ENCODE measurements around the gene ZNF431. TPM values are rescaled to one million over a fixed set of nuclear protein-coding genes. Genes with fewer than 3 reads are reported as not detected.

Gene ZNF431
- total RNA-seq (10 to 100 TPM; 32.1 to 34.4 TPM), polyA plus RNA-seq (10 to 100 TPM in 1 of 2 donors, 1 to 10 TPM in 1; 9.1 to 10.7 TPM)

- Histone ChIP-seq H3K9me3 (ENCODE audit: control insufficient read depth in 1 of 2, low read length in 2 of 2) (no peaks in the 10 kb centered on the region), H3K4me3 (ENCODE audit: low read length in 2 of 2) (peak within 1 kb of the TSS; percentile 71 to 94), H3K36me3 (ENCODE audit: insufficient read depth, low read length) (peaks cover 6% of the 10 kb centered on the region), H3K4me1 (ENCODE audit: insufficient read depth, low read length) (peaks cover 21% of the 10 kb centered on the region), H3K27me3 (ENCODE audit: insufficient read depth, low read length) (no peaks in the 10 kb centered on the region), H3K27ac (ENCODE audit: low read depth, low read length) (peak within 1 kb of the TSS; percentile 74)
- H3K4me1 Mint-ChIP-seq, result peaks cover 24 to 59% (median 40%) of the 10 kb centered on the region in 4 donors
- ChIA-PET POLR2A (ENCODE audit: partially characterized antibody) (interaction anchor here (0.8 to 2.8 kb wide), 16 partner anchors 9 to 1090 kb away, joined by 3 to 15 read pairs (median 5); partner anchors contain the start of genes ZNF100, ZNF429, ZNF43 and ZNF430), CTCF (ENCODE audit: partially characterized antibody) (interaction anchor here (1.2 kb wide), 1 partner anchor 121 kb away, joined by 3 read pairs; the partner anchor contains the start of gene ZNF430)
- peak within 1 kb of the TSS; percentile 91 to 99 (median 97) for H3K27ac Mint-ChIP-seq
- intact Hi-C loops (cut with micrococcal nuclease), result loop anchor here (1.0 to 10.0 kb wide), 4 partner anchors 60 to 366 kb away; partner anchors contain the start of genes ZNF430, ZNF66, ZNF714 and ZNF85
- peak within 1 kb of the TSS; percentile 96 to 99 (median 98) for H3K4me3 Mint-ChIP-seq
- H3K27me3 Mint-ChIP-seq, result no peaks in the 10 kb centered on the region
- H3K36me3 Mint-ChIP-seq, result peaks cover 19 to 42% of the 10 kb centered on the region in 2 donors
- no peaks in the 10 kb centered on the region for H3K9me3 Mint-ChIP-seq
- peak; percentile 89 to 93 (median 90) for DNase-seq
These were observed at the start of gene ZNF431 for GRCh38 chr19:21141787-21142464. TSS of gene ZNF431 (plus strand) at chr19:21142040. CDS start at chr19:21142184, 144 bp downstream.

GRCh38 chr19:21092109-21092508, 49.7 kb upstream of the ZNF431 start:
- Histone ChIP-seq H3K4me3 (ENCODE audit: low read length in 2 of 2) (no peak overlapping the region), H3K4me1 (ENCODE audit: insufficient read depth, low read length) (no peaks in the 10 kb centered on the region), H3K27ac (ENCODE audit: low read depth, low read length) (no peak overlapping the region), H3K9me3 (ENCODE audit: control insufficient read depth in 1 of 2, low read length in 2 of 2) (no peaks in the 10 kb centered on the region), H3K27me3 (ENCODE audit: insufficient read depth, low read length) (no peaks in the 10 kb centered on the region), H3K36me3 (ENCODE audit: insufficient read depth, low read length) (no peaks in the 10 kb centered on the region)
- peaks cover 13% of the 10 kb centered on the region in 2 donors for H3K36me3 Mint-ChIP-seq
- no peaks in the 10 kb centered on the region for H3K4me1 Mint-ChIP-seq
- peak overlapping the region in 3 of 7 donors; percentile 22 to 38 (median 23) for H3K27ac Mint-ChIP-seq
- no peaks in the 10 kb centered on the region for H3K9me3 Mint-ChIP-seq
- CTCF ChIA-PET (ENCODE audit: partially characterized antibody), result no interaction called here
- POLR2A ChIA-PET (ENCODE audit: partially characterized antibody), result no interaction called here
- no peaks in the 10 kb centered on the region for H3K27me3 Mint-ChIP-seq
- DNase-seq, result no peak
- intact Hi-C loops (cut with micrococcal nuclease), result no loop called here
- H3K4me3 Mint-ChIP-seq, result peak overlapping the region in 1 of 8 donors; percentile 1

DNA sequence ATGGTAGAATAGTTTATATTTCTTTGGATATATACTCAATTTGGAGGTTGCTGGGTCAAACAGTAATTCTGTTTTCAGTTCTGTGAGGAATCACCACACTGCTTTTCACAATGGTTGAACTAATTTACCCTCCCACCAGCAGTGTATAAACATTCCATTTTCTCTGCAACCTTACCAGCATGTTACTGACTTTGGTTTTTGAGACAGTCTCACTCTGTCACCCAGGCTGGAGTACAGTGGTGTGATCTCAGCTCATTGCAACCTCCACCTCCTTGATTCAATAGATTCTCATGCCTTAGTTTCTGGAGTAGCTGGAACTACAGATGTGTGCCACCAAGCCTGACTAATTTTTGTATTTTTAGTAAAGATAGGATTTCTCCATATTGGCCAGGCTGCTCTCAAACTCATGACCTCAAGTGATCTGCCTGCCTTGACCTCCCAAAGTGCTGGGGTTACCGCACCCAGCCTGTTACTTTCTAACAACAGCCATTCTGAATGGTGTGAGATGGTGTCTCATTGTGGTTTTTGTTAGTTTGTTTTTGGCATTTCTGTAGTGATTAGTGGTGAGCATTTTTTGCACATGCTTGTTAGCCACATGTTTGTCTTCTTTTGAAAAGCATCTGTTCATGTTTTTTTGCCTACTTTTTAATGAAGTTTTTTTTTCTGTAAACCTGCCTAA, 47.4 kb upstream of the ZNF431 start:
- peak overlapping the region in 1 of 7 donors; percentile 30 for H3K27ac Mint-ChIP-seq
- H3K36me3 Mint-ChIP-seq, result peaks cover 19 to 22% of the 10 kb centered on the region in 2 donors
- intact Hi-C loops (cut with micrococcal nuclease), result no loop called here

GRCh38 chr19:21098291-21098690, 43.5 kb upstream of the ZNF431 start:
- H3K9me3 ChIP-seq (ENCODE audit: control insufficient read depth in 1 of 2, low read length in 2 of 2), result no peaks in the 10 kb centered on the region
- no peak for DNase-seq
- no peaks in the 10 kb centered on the region for H3K36me3 ChIP-seq (ENCODE audit: insufficient read depth, low read length)
- peaks cover 16 to 35% of the 10 kb centered on the region in 2 donors for H3K36me3 Mint-ChIP-seq
- H3K9me3 Mint-ChIP-seq, result no peaks in the 10 kb centered on the region
- CTCF ChIA-PET (ENCODE audit: partially characterized antibody), result no interaction called here
- no peak overlapping the region for H3K27ac Mint-ChIP-seq
- H3K4me3 Mint-ChIP-seq, result no peak overlapping the region
- no peaks in the 10 kb centered on the region for H3K27me3 Mint-ChIP-seq
- no peak overlapping the region for H3K4me3 ChIP-seq (ENCODE audit: low read length in 2 of 2)
- H3K27ac ChIP-seq (ENCODE audit: low read depth, low read length), result no peak overlapping the region
- intact Hi-C loops (cut with micrococcal nuclease), result no loop called here
- no peaks in the 10 kb centered on the region for H3K4me1 Mint-ChIP-seq
- H3K4me1 ChIP-seq (ENCODE audit: insufficient read depth, low read length), result no peaks in the 10 kb centered on the region
- POLR2A ChIA-PET (ENCODE audit: partially characterized antibody), result no interaction called here
- H3K27me3 ChIP-seq (ENCODE audit: insufficient read depth, low read length), result no peaks in the 10 kb centered on the region

More for the DNA sequence above, 47.4 kb upstream of the ZNF431 start:
- ChIA-PET CTCF (ENCODE audit: partially characterized antibody) (no interaction called here), POLR2A (ENCODE audit: partially characterized antibody) (no interaction called here)
- Mint-ChIP-seq H3K4me1 (no peaks in the 10 kb centered on the region), H3K9me3 (no peaks in the 10 kb centered on the region), H3K4me3 (no peak overlapping the region), H3K27me3 (no peaks in the 10 kb centered on the region)
- no peaks in the 10 kb centered on the region for H3K36me3 ChIP-seq (ENCODE audit: insufficient read depth, low read length)
- H3K4me3 ChIP-seq (ENCODE audit: low read length in 2 of 2), result no peak overlapping the region
- DNase-seq, result no peak
- H3K27me3 ChIP-seq (ENCODE audit: insufficient read depth, low read length), result no peaks in the 10 kb centered on the region
- H3K9me3 ChIP-seq (ENCODE audit: control insufficient read depth in 1 of 2, low read length in 2 of 2), result no peaks in the 10 kb centered on the region
- H3K4me1 ChIP-seq (ENCODE audit: insufficient read depth, low read length), result no peaks in the 10 kb centered on the region
- no peak overlapping the region for H3K27ac ChIP-seq (ENCODE audit: low read depth, low read length)

GRCh38 chr19:21101521-21102242, 40.2 kb upstream of the ZNF431 start:
- H3K27ac ChIP-seq (ENCODE audit: low read depth, low read length), result no peak overlapping the region
- ChIA-PET CTCF (ENCODE audit: partially characterized antibody) (no interaction called here), POLR2A (ENCODE audit: partially characterized antibody) (no interaction called here)
- Mint-ChIP-seq H3K4me3 (no peak overlapping the region), H3K4me1 (no peaks in the 10 kb centered on the region), H3K27me3 (no peaks in the 10 kb centered on the region), H3K36me3 (peaks cover 22 to 27% of the 10 kb centered on the region in 2 donors), H3K9me3 (no peaks in the 10 kb centered on the region), H3K27ac (peak overlapping the region in 4 of 7 donors; percentile 17 to 53 (median 46))
- intact Hi-C loops (cut with micrococcal nuclease), result no loop called here
- no peaks in the 10 kb centered on the region for H3K27me3 ChIP-seq (ENCODE audit: insufficient read depth, low read length)
- no peaks in the 10 kb centered on the region for H3K36me3 ChIP-seq (ENCODE audit: insufficient read depth, low read length)
- H3K4me3 ChIP-seq (ENCODE audit: low read length in 2 of 2), result no peak overlapping the region
- no peaks in the 10 kb centered on the region for H3K9me3 ChIP-seq (ENCODE audit: control insufficient read depth in 1 of 2, low read length in 2 of 2)
- no peak for DNase-seq
- H3K4me1 ChIP-seq (ENCODE audit: insufficient read depth, low read length), result no peaks in the 10 kb centered on the region

- no peaks in the 10 kb centered on the region for H3K36me3 ChIP-seq (ENCODE audit: insufficient read depth, low read length)
- Mint-ChIP-seq H3K27ac (no peak overlapping the region), H3K9me3 (peaks cover 2 to 35% (median 13%) of the 10 kb centered on the region in 8 donors), H3K27me3 (no peaks in the 10 kb centered on the region), H3K4me3 (no peak overlapping the region), H3K4me1 (no peaks in the 10 kb centered on the region), H3K36me3 (peaks cover 41 to 52% of the 10 kb centered on the region in 2 donors)
- no peaks in the 10 kb centered on the region for H3K4me1 ChIP-seq (ENCODE audit: insufficient read depth, low read length)
- intact Hi-C loops (cut with micrococcal nuclease), result no loop called here
- no peaks in the 10 kb centered on the region for H3K9me3 ChIP-seq (ENCODE audit: control insufficient read depth in 1 of 2, low read length in 2 of 2)
- no peak overlapping the region for H3K4me3 ChIP-seq (ENCODE audit: low read length in 2 of 2)
- CTCF ChIA-PET (ENCODE audit: partially characterized antibody), result no interaction called here
- H3K27ac ChIP-seq (ENCODE audit: low read depth, low read length), result no peak overlapping the region
- DNase-seq, result no peak
- no peaks in the 10 kb centered on the region for H3K27me3 ChIP-seq (ENCODE audit: insufficient read depth, low read length)
- POLR2A ChIA-PET (ENCODE audit: partially characterized antibody), result no interaction called here
These were observed 32.7 kb upstream of the ZNF431 start for GRCh38 chr19:21109116-21109515.

DNA sequence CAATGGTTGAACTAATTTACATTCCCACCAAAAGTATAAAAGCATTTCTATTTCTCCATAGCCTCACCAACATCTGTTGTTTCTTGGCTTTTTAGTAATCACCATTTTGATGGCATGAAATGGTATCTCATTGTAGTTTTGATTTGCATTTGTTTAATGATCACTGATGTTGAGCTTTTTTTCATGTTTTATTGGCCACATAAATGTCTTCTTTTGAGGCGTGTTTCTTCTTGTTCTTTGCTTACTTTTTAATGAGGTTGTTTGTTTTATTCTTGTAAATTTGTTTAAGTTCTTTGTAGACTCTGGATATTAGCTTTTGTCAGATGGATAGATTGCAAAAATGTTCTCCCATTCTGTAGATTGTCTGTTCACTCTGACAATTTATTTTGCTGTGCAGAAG, 31.7 kb upstream of the ZNF431 start:
- peaks cover 4 to 45% (median 21%) of the 10 kb centered on the region in 8 donors for H3K9me3 Mint-ChIP-seq
- CTCF ChIA-PET (ENCODE audit: partially characterized antibody), result no interaction called here
- no peak overlapping the region for H3K4me3 ChIP-seq (ENCODE audit: low read length in 2 of 2)
- POLR2A ChIA-PET (ENCODE audit: partially characterized antibody), result no interaction called here
- H3K4me1 ChIP-seq (ENCODE audit: insufficient read depth, low read length), result no peaks in the 10 kb centered on the region
- no peak overlapping the region for H3K27ac Mint-ChIP-seq
- intact Hi-C loops (cut with micrococcal nuclease), result no loop called here
- peaks cover 50 to 59% of the 10 kb centered on the region in 2 donors for H3K36me3 Mint-ChIP-seq
- H3K9me3 ChIP-seq (ENCODE audit: control insufficient read depth in 1 of 2, low read length in 2 of 2), result no peaks in the 10 kb centered on the region
- no peaks in the 10 kb centered on the region for H3K36me3 ChIP-seq (ENCODE audit: insufficient read depth, low read length)
- no peaks in the 10 kb centered on the region for H3K27me3 Mint-ChIP-seq
- H3K27me3 ChIP-seq (ENCODE audit: insufficient read depth, low read length), result no peaks in the 10 kb centered on the region
- DNase-seq, result no peak
- H3K4me3 Mint-ChIP-seq, result no peak overlapping the region
- H3K4me1 Mint-ChIP-seq, result no peaks in the 10 kb centered on the region
- H3K27ac ChIP-seq (ENCODE audit: low read depth, low read length), result no peak overlapping the region
